ENCODE measurements around the gene LRBA. TPM values are rescaled to one million over a fixed set of nuclear protein-coding genes. Genes with fewer than 3 reads are reported as not detected.

The LRBA gene
- total and polyA plus RNA-seq, 4 experiments from 2014 or later = 17.1 to 64.5 (median 45.4) TPM

DNA sequence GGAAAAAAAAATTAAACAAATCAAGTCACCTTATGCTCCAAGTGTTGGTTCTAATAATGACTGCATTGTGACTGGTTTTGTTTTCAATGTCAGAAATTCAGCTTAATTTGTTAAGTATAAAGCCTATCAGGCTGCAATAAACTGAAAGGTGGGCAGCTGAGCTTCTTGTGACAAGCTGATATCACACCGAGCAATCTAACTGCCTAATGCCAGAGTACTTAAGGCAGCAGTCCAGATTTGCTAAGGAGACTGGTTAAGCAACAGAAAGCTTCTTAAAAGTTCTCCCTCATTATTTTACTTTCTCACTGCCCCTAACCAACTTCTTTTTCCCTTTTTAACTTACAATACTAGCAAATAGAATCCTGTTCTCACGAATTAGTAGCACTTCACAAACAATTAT, 232.2 kb downstream of the LRBA start:
- DNase-seq = no peak
- no peaks in the 10 kb centered on the region for H3K9me3 Mint-ChIP-seq
- ChIA-PET CTCF (ENCODE audit: partially characterized antibody) (no interaction called here), POLR2A (ENCODE audit: partially characterized antibody) (no interaction called here)
- intact Hi-C loops (cut with micrococcal nuclease) = no loop called here
- no peaks in the 10 kb centered on the region for H3K9me3 ChIP-seq (ENCODE audit: control insufficient read depth in 1 of 2, low read length in 2 of 2)
- no peaks in the 10 kb centered on the region for H3K27me3 ChIP-seq (ENCODE audit: insufficient read depth, low read length)
- peaks cover 6 to 13% of the 10 kb centered on the region in 2 donors for H3K36me3 Mint-ChIP-seq
- no peak overlapping the region for H3K4me3 ChIP-seq (ENCODE audit: low read length in 2 of 2)
- H3K4me1 Mint-ChIP-seq = peaks cover 0 to 4% (median under 1%) of the 10 kb centered on the region in 4 donors
- H3K27ac Mint-ChIP-seq = no peak overlapping the region
- no peak overlapping the region for H3K27ac ChIP-seq (ENCODE audit: low read depth, low read length)
- H3K4me3 Mint-ChIP-seq = no peak overlapping the region
- H3K27me3 Mint-ChIP-seq = no peaks in the 10 kb centered on the region
- H3K36me3 ChIP-seq (ENCODE audit: insufficient read depth, low read length) = peaks cover 3% of the 10 kb centered on the region
- H3K4me1 ChIP-seq (ENCODE audit: insufficient read depth, low read length) = no peaks in the 10 kb centered on the region

DNA sequence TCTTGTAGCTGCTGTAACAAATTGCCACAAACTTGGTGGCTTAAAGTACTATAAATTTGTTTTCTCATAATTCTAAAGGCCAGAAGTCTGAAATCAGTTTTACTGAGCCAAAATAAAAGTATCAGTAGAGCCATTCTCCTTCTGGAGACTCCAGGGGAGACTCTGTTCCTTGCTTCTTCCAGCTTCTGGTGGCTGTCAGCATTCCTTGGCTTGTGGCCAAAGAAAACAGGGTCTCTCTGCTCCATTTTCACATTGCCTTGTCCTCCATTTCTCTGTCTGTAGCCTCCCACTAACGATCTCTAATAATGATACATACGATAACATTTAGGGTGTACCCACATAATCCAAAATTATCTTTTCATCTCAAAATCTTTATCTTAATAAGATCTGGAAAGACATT, 232.8 kb downstream of the LRBA start:
- peaks cover 0 to 4% (median 1%) of the 10 kb centered on the region in 4 donors for H3K4me1 Mint-ChIP-seq
- ChIA-PET POLR2A (ENCODE audit: partially characterized antibody) (no interaction called here), CTCF (ENCODE audit: partially characterized antibody) (no interaction called here)
- no peak overlapping the region for H3K27ac ChIP-seq (ENCODE audit: low read depth, low read length)
- no peaks in the 10 kb centered on the region for H3K9me3 ChIP-seq (ENCODE audit: control insufficient read depth in 1 of 2, low read length in 2 of 2)
- no peaks in the 10 kb centered on the region for H3K27me3 ChIP-seq (ENCODE audit: insufficient read depth, low read length)
- no peak for DNase-seq
- no peak overlapping the region for H3K4me3 Mint-ChIP-seq
- no peak overlapping the region for H3K4me3 ChIP-seq (ENCODE audit: low read length in 2 of 2)
- intact Hi-C loops (cut with micrococcal nuclease) = no loop called here
- H3K27ac Mint-ChIP-seq = no peak overlapping the region
- peaks cover 3% of the 10 kb centered on the region for H3K36me3 ChIP-seq (ENCODE audit: insufficient read depth, low read length)
- H3K4me1 ChIP-seq (ENCODE audit: insufficient read depth, low read length) = no peaks in the 10 kb centered on the region
- no peaks in the 10 kb centered on the region for H3K9me3 Mint-ChIP-seq
- H3K27me3 Mint-ChIP-seq = no peaks in the 10 kb centered on the region
- peaks cover 6 to 13% of the 10 kb centered on the region in 2 donors for H3K36me3 Mint-ChIP-seq

DNA sequence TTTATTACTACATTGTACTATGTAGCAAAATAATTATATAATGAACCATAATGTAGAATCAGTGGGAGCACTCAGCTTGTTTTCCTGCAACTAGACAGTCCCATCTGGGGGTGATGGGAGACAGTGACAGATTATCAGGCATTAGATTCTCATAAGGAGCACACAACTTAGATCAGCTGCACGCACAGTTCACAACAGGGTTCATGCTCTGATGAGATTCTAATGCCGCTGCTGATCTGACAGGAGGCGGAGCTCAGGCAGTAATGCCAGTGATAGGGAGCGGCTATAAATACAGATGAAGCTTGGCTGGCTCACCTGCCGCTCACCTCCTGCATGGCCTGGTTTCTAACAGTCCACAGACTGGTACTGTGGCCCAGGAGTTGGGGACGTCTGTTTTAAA, 233.9 kb downstream of the LRBA start:
- Mint-ChIP-seq H3K4me1 (peaks cover 0 to 4% (median 1%) of the 10 kb centered on the region in 4 donors), H3K9me3 (no peaks in the 10 kb centered on the region), H3K36me3 (peaks cover 6 to 11% of the 10 kb centered on the region in 2 donors), H3K4me3 (no peak overlapping the region), H3K27me3 (no peaks in the 10 kb centered on the region), H3K27ac (peak overlapping the region in 1 of 7 donors; percentile 8)
- POLR2A ChIA-PET (ENCODE audit: partially characterized antibody) = no interaction called here
- no peak for DNase-seq
- H3K9me3 ChIP-seq (ENCODE audit: control insufficient read depth in 1 of 2, low read length in 2 of 2) = no peaks in the 10 kb centered on the region
- H3K36me3 ChIP-seq (ENCODE audit: insufficient read depth, low read length) = peaks cover 3% of the 10 kb centered on the region
- H3K27ac ChIP-seq (ENCODE audit: low read depth, low read length) = no peak overlapping the region
- CTCF ChIA-PET (ENCODE audit: partially characterized antibody) = no interaction called here
- intact Hi-C loops (cut with micrococcal nuclease) = no loop called here
- H3K27me3 ChIP-seq (ENCODE audit: insufficient read depth, low read length) = no peaks in the 10 kb centered on the region
- H3K4me3 ChIP-seq (ENCODE audit: low read length in 2 of 2) = no peak overlapping the region
- no peaks in the 10 kb centered on the region for H3K4me1 ChIP-seq (ENCODE audit: insufficient read depth, low read length)

DNA sequence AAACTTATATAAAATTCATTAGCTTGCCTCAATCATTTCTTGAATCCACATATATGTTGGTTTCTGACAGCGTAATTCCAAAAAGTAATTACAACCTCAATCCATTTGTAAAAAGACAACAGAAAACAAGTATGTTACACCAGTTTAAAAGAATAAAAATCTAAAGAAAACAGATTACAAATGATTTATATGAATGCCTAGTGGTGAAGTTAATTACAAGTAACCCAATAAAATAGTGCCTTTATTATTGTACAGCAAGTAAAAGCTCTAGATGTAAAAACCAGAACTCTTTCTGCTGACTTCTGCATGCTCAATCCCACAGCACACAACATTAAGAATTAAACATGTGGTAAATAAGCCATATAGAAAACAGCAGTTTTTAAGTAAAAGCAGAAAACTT, 235.4 kb downstream of the LRBA start:
- Histone ChIP-seq H3K27ac (ENCODE audit: low read depth, low read length) (no peak overlapping the region), H3K9me3 (ENCODE audit: control insufficient read depth in 1 of 2, low read length in 2 of 2) (no peaks in the 10 kb centered on the region), H3K36me3 (ENCODE audit: insufficient read depth, low read length) (peaks cover 3% of the 10 kb centered on the region), H3K4me1 (ENCODE audit: insufficient read depth, low read length) (no peaks in the 10 kb centered on the region), H3K4me3 (ENCODE audit: low read length in 2 of 2) (no peak overlapping the region), H3K27me3 (ENCODE audit: insufficient read depth, low read length) (no peaks in the 10 kb centered on the region)
- intact Hi-C loops (cut with micrococcal nuclease) = no loop called here
- ChIA-PET POLR2A (ENCODE audit: partially characterized antibody) (no interaction called here), CTCF (ENCODE audit: partially characterized antibody) (no interaction called here)
- no peaks in the 10 kb centered on the region for H3K9me3 Mint-ChIP-seq
- H3K36me3 Mint-ChIP-seq = peaks cover 0 to 26% of the 10 kb centered on the region in 2 donors
- no peak overlapping the region for H3K27ac Mint-ChIP-seq
- no peak overlapping the region for H3K4me3 Mint-ChIP-seq
- H3K27me3 Mint-ChIP-seq = no peaks in the 10 kb centered on the region
- peaks cover 0 to 4% (median 1%) of the 10 kb centered on the region in 4 donors for H3K4me1 Mint-ChIP-seq
- DNase-seq = no peak

DNA sequence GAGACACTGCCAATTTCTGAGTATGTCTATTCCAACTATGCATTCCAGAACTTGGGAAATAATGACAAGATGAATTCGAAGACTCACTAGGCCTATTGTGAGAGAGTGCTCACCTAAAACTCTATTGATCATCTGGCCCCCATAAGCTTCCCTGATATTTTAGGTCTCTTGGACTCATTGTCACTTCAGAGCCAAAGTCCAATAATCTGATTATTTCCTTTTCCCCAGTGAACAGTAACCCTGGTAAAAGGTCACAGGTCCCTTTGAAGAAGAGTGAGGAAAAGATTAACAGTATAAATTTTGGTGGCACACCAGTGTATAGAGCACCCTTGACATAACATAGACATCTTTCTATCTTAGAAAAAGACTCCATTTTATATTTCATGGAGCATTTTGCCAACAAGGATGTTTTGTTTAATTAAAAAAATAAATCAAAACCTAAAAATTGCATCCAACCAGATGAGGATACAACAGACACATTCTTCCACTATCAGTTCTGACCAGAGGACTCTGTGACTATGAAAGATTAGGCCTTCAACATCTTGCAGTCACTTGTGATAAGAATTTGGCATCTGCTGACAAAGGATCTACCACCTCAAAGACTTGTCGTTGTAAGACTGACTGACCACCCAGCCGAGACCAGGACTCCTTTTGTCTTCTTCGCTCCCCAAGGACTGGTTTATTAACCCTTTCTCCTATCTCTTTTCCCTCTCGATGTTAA, 241.2 kb downstream of the LRBA start:
- ChIA-PET CTCF (ENCODE audit: partially characterized antibody) (no interaction called here), POLR2A (ENCODE audit: partially characterized antibody) (no interaction called here)
- H3K36me3 Mint-ChIP-seq = peaks cover 24 to 48% of the 10 kb centered on the region in 2 donors
- no peak overlapping the region for H3K4me3 ChIP-seq (ENCODE audit: low read length in 2 of 2)
- H3K4me1 ChIP-seq (ENCODE audit: insufficient read depth, low read length) = no peaks in the 10 kb centered on the region
- H3K27ac ChIP-seq (ENCODE audit: low read depth, low read length) = no peak overlapping the region
- intact Hi-C loops (cut with micrococcal nuclease) = no loop called here
- H3K36me3 ChIP-seq (ENCODE audit: insufficient read depth, low read length) = no peaks in the 10 kb centered on the region
- H3K27me3 ChIP-seq (ENCODE audit: insufficient read depth, low read length) = no peaks in the 10 kb centered on the region
- H3K4me3 Mint-ChIP-seq = no peak overlapping the region
- H3K27me3 Mint-ChIP-seq = no peaks in the 10 kb centered on the region
- H3K9me3 Mint-ChIP-seq = no peaks in the 10 kb centered on the region
- H3K27ac Mint-ChIP-seq = no peak overlapping the region
- H3K9me3 ChIP-seq (ENCODE audit: control insufficient read depth in 1 of 2, low read length in 2 of 2) = no peaks in the 10 kb centered on the region
- H3K4me1 Mint-ChIP-seq = peaks cover 0 to 10% (median 7%) of the 10 kb centered on the region in 4 donors
- DNase-seq = no peak

DNA sequence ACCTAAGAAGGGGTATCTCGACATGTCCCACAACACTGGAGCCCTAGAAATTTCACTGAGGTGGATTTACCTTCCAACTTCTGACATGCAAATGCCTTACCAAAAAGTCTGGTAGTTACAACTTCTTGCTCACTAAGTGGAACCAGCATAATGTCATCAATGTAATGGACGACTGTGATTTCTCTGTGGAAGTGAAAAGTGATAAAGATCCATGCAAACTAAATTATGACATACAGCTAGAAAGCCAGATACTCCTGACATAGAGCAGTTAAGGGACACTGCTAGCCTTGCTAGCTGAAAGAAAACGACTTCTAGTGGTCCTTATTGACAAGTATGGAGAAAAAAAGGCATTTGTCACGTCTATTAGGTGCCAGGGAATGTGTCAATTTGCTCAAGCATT, 242.1 kb downstream of the LRBA start:
- intact Hi-C loops (cut with micrococcal nuclease) = no loop called here

DNA sequence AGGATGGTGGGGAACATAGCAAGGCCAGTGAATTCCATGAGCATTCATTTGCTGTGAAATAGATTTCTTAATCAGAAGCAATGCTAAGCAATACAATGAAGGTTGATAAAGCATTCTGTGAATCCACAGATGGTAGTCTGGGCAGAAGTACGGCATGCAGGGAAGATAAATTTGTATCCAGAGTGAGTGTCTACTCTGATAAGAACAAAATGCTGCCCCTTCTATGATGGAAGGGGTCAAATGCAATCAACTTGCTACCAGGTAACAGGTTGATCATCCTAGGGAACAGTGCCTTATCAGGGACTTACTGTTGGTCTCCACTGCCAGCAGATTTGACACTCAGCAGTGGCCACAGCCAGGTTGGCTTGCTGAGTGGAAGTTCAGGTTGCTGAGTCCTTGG, 243.7 kb downstream of the LRBA start:
- intact Hi-C loops (cut with micrococcal nuclease) = no loop called here
- Mint-ChIP-seq H3K4me3 (no peak overlapping the region), H3K27ac (no peak overlapping the region), H3K27me3 (no peaks in the 10 kb centered on the region), H3K4me1 (peaks cover 0 to 13% (median 12%) of the 10 kb centered on the region in 4 donors), H3K36me3 (peaks cover 24 to 45% of the 10 kb centered on the region in 2 donors), H3K9me3 (no peaks in the 10 kb centered on the region)
- no peaks in the 10 kb centered on the region for H3K4me1 ChIP-seq (ENCODE audit: insufficient read depth, low read length)
- no peaks in the 10 kb centered on the region for H3K36me3 ChIP-seq (ENCODE audit: insufficient read depth, low read length)
- no peak overlapping the region for H3K27ac ChIP-seq (ENCODE audit: low read depth, low read length)
- ChIA-PET POLR2A (ENCODE audit: partially characterized antibody) (no interaction called here), CTCF (ENCODE audit: partially characterized antibody) (no interaction called here)
- no peaks in the 10 kb centered on the region for H3K27me3 ChIP-seq (ENCODE audit: insufficient read depth, low read length)
- no peak overlapping the region for H3K4me3 ChIP-seq (ENCODE audit: low read length in 2 of 2)
- H3K9me3 ChIP-seq (ENCODE audit: control insufficient read depth in 1 of 2, low read length in 2 of 2) = no peaks in the 10 kb centered on the region
- DNase-seq = no peak

More for the DNA sequence above, 242.1 kb downstream of the LRBA start:
- H3K36me3 ChIP-seq (ENCODE audit: insufficient read depth, low read length) = no peaks in the 10 kb centered on the region
- Mint-ChIP-seq H3K27me3 (no peaks in the 10 kb centered on the region), H3K36me3 (peaks cover 24 to 45% of the 10 kb centered on the region in 2 donors), H3K9me3 (no peaks in the 10 kb centered on the region), H3K4me3 (no peak overlapping the region), H3K4me1 (peaks cover 0 to 11% (median 9%) of the 10 kb centered on the region in 4 donors), H3K27ac (no peak overlapping the region)
- no peak overlapping the region for H3K27ac ChIP-seq (ENCODE audit: low read depth, low read length)
- no peak overlapping the region for H3K4me3 ChIP-seq (ENCODE audit: low read length in 2 of 2)
- POLR2A ChIA-PET (ENCODE audit: partially characterized antibody) = no interaction called here
- H3K4me1 ChIP-seq (ENCODE audit: insufficient read depth, low read length) = no peaks in the 10 kb centered on the region
- CTCF ChIA-PET (ENCODE audit: partially characterized antibody) = no interaction called here
- no peak for DNase-seq
- H3K9me3 ChIP-seq (ENCODE audit: control insufficient read depth in 1 of 2, low read length in 2 of 2) = no peaks in the 10 kb centered on the region
- H3K27me3 ChIP-seq (ENCODE audit: insufficient read depth, low read length) = no peaks in the 10 kb centered on the region
